ENCODE results near the gene DDX51.
"Not testable (repeated sequence)": the region's sequence is repeated elsewhere in the genome, so short reads cannot be mapped to it uniquely, and the experiment has no call there.

Gene DDX51

GRCh38 chr12:132105467-132105866, 38.7 kb downstream of the DDX51 start:
- no peak for DNase-seq
- TF ChIP-seq CTCF (IDR thresholded peaks at IDR 0.05; ENCODE audit: low read depth, low read length) = no peak
- H3K4me3 ChIP-seq (ENCODE audit: low read depth, low read length) = no peak overlapping the region
- H3K36me3 ChIP-seq = peaks cover 21% of the 10 kb centered on the region
- no peaks in the 10 kb centered on the region; the same call in 1 of the 2 replicates for H3K27me3 ChIP-seq
- H3K4me1 ChIP-seq = no peaks in the 10 kb centered on the region
- H3K9me3 ChIP-seq = no peaks in the 10 kb centered on the region

GRCh38 chr12:132103542-132104308, 40.4 kb downstream of the DDX51 start:
- no peaks in the 10 kb centered on the region for H3K9me3 ChIP-seq
- no peaks in the 10 kb centered on the region; the same call in 1 of the 2 replicates for H3K27me3 ChIP-seq
- H3K4me3 ChIP-seq (ENCODE audit: low read depth, low read length) = no peak overlapping the region
- TF ChIP-seq CTCF (IDR thresholded peaks at IDR 0.05; ENCODE audit: low read depth, low read length) = no peak
- no peak for DNase-seq
- no peaks in the 10 kb centered on the region for H3K4me1 ChIP-seq
- peaks cover 17% of the 10 kb centered on the region for H3K36me3 ChIP-seq

- not testable (repeated sequence) for H3K4me3 ChIP-seq (ENCODE audit: low read depth, low read length); H3K27me3 ChIP-seq; H3K9me3 ChIP-seq; DNase-seq; H3K4me1 ChIP-seq
- H3K36me3 ChIP-seq = peaks cover 14% of the 10 kb centered on the region
Measured at GRCh38 chr12:132103072-132103471, 41.0 kb downstream of the DDX51 start.

GRCh38 chr12:132102297-132102696, 41.8 kb downstream of the DDX51 start:
- Histone ChIP-seq H3K27me3 (no peaks in the 10 kb centered on the region), H3K9me3 (no peaks in the 10 kb centered on the region), H3K36me3 (peaks cover 15% of the 10 kb centered on the region), H3K4me1 (no peaks in the 10 kb centered on the region), H3K4me3 (ENCODE audit: low read depth, low read length) (no peak overlapping the region)
- TF ChIP-seq CTCF (IDR thresholded peaks at IDR 0.05; ENCODE audit: low read depth, low read length) = no peak
- no peak for DNase-seq

- TF ChIP-seq CTCF (IDR thresholded peaks at IDR 0.05; ENCODE audit: low read depth, low read length) = no peak
- H3K27me3 ChIP-seq = no peaks in the 10 kb centered on the region
- H3K36me3 ChIP-seq = peaks cover 16% of the 10 kb centered on the region
- no peak for DNase-seq
- no peaks in the 10 kb centered on the region for H3K9me3 ChIP-seq
- no peaks in the 10 kb centered on the region for H3K4me1 ChIP-seq
- no peak overlapping the region for H3K4me3 ChIP-seq (ENCODE audit: low read depth, low read length)
Measured at GRCh38 chr12:132100306-132101065, 43.6 kb downstream of the DDX51 start.

- Histone ChIP-seq H3K9me3 (no peaks in the 10 kb centered on the region), H3K27me3 (no peaks in the 10 kb centered on the region), H3K36me3 (peaks cover 12% of the 10 kb centered on the region), H3K4me1 (no peaks in the 10 kb centered on the region), H3K4me3 (ENCODE audit: low read depth, low read length) (no peak overlapping the region)
- no peak for DNase-seq
- no peak for TF ChIP-seq CTCF (IDR thresholded peaks at IDR 0.05; ENCODE audit: low read depth, low read length)
Measured at GRCh38 chr12:132099739-132100138, 44.4 kb downstream of the DDX51 start.

Measured in BE2C (cell line).